ENCODE measurements around the gene USP31. TPM values are rescaled to one million over a fixed set of nuclear protein-coding genes. Genes with fewer than 3 reads are reported as not detected.

The USP31 gene
- total and polyA plus RNA-seq, 2 of the 13 experiments (the other 11 are each of a cell fraction or from before 2014, with no cell fraction given) = 22.5 to 23.3 TPM

DNA sequence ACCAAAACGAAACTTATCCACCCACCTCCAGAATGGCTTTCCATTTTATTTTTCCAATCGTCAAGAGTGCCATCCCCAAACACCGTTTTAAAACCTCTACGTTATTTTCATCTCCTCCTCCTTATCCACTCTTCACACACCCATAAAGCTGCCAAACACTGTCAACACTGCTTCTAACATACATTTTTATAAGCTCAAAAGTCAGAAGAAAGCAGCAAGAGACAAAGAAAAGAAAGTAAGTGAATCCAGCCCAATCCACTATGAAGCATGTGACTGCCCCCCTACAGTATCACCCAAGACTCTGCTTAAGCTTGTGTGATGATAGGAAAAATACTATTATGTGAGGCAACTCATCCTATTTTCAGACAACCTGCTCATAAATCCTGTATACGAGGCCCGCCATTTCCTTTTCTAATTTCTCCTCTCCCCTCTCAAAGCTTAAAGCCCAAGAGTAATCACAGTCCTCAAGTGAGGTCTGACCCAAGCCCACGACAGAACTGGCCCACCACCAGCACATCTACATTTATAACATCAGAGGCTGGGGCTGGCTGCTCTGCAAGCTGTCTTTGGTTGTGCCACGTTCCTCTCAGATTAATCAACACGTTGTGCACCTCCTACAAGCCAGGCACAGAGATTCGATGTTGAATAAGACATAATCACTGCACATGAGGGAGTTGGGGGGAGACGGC, 16.3 kb downstream of the USP31 start (continued):
- TF ChIP-seq IRF9 (CRISPR knock-in tag; IDR thresholded peaks at IDR 0.05; ENCODE audit: borderline replicate concordance) = no peak
- TF ChIP-seq MLXIP (CRISPR knock-in tag; IDR thresholded peaks at IDR 0.05; ENCODE audit: borderline replicate concordance) = no peak
- TF ChIP-seq, protein P1, sequence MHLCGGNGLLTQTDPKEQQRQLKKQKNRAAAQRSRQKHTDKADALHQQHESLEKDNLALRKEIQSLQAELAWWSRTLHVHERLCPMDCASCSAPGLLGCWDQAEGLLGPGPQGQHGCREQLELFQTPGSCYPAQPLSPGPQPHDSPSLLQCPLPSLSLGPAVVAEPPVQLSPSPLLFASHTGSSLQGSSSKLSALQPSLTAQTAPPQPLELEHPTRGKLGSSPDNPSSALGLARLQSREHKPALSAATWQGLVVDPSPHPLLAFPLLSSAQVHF (CRISPR knock-in tag; IDR thresholded peaks at IDR 0.05) = no peak
- TF ChIP-seq TIGD3 (CRISPR knock-in tag; IDR thresholded peaks at IDR 0.05; ENCODE audit: borderline replicate concordance) = no peak
- no peak for TF ChIP-seq ZFP90 (CRISPR knock-in tag; IDR thresholded peaks at IDR 0.05; ENCODE audit: borderline replicate concordance)
- no peak for TF ChIP-seq ZHX1 (CRISPR knock-in tag; IDR thresholded peaks at IDR 0.05; ENCODE audit: low read depth)
- no peak for TF ChIP-seq ATF7-NPFF (CRISPR knock-in tag; IDR thresholded peaks at IDR 0.05; ENCODE audit: low read depth)
- no peak for TF ChIP-seq MNT (IDR thresholded peaks at IDR 0.05)

Measured in HepG2 (cell line).